Thyroid gland (tissue), 4 donors: ENCODE results near the gene LELP1. TPM values are rescaled to one million over a fixed set of nuclear protein-coding genes. Genes with fewer than 3 reads are reported as not detected.

ENCODE experiments used
- DNase-seq, 2 donors: peaks; one replicate each; pipeline ENCODE4 v3.0.0-alpha.2; 2019
- H3K27ac ChIP-seq, 3 donors: fragments of 200-600 bp; sonication (generic); 1 replicate in 2 of 3; 2 replicates in 1 of 3; pipeline ENCODE4 v1.5.1; 2016 to 2019; ENCODE audit warnings: mild to moderate bottlenecking in 1 of 3, moderate library complexity in 1 of 3
- H3K27me3 ChIP-seq: fragments of 200-600 bp; sonication (generic); one replicate; pipeline ENCODE4 v1.5.1; 2019
- H3K36me3 ChIP-seq, 2 donors: fragments of 200-600 bp; sonication (generic); one replicate each; pipeline ENCODE4 v1.5.1; 2016 to 2019
- H3K4me1 ChIP-seq, 2 donors: fragments of 200-600 bp; sonication (generic); one replicate each; pipeline ENCODE4 v1.5.1; 2017 to 2019
- H3K4me3 ChIP-seq, 3 donors: fragments of 200-600 bp; sonication (generic); replicated peaks in 1 of 3; 1 replicate in 2 of 3; 2 replicates in 1 of 3; pipeline ENCODE4 v1.5.1; 2016; ENCODE audit warnings: mild to moderate bottlenecking in 1 of 3
- H3K9me3 ChIP-seq: fragments of 200-600 bp; sonication (generic); one replicate; pipeline ENCODE4 v1.5.1; 2017
- POLR2A ChIP-seq, 2 donors: fragments of 450-650 bp; IDR thresholded peaks; one replicate each; pipeline ENCODE4 v1.6.1; 2017; ENCODE audit warnings: antibody characterized with exemption in 2 of 2, mild to moderate bottlenecking in 2 of 2, moderate library complexity in 1 of 2
- WGBS, 2 donors: methylation state at CpG; one replicate each; pipeline ENCODE4 v1.1.5; 2017; 5-methylcytosine and 5-hydroxymethylcytosine counted together
- intact Hi-C: fragments of 100-400 bp; cut with DNase I; formaldehyde crosslinking; loops from one replicate; pipeline ENCODE4 v1.15.1; 2023
- total RNA-seq, 4 donors: library from RNA; depleted of rRNA; stranded (reverse); fragments of >200 nt; gene quantifications; one replicate each; pipeline ENCODE4 v1.2.3, GENCODE V29; 2016
- TF ChIP-seq, protein P1 (sequence below), 6 experiments: fragments of 200-600 bp in 3 of 6; fragments of 450-650 bp in 3 of 6; sonication (generic) in 3 of 6; IDR thresholded peaks; one replicate each; pipeline ENCODE4 v1.5.1; 2016 to 2019; ENCODE audit warnings: antibody characterized with exemption in 6 of 6, mild to moderate bottlenecking in 2 of 6, inconsistent platforms in 1 of 6, moderate library complexity in 1 of 6

Gene LELP1
- total RNA-seq, 4 donors from 2014 or later, result 3.6 TPM; not detected in 3

- no peaks in the 10 kb centered on the region for H3K9me3 ChIP-seq
- H3K36me3 ChIP-seq, result no peaks in the 10 kb centered on the region
- 73 to 83% methylated on average over 2 of the region's 2 CpGs for WGBS, 2 donors
- intact Hi-C loops, result no loop called here
- H3K27me3 ChIP-seq, result no peaks in the 10 kb centered on the region
- H3K4me1 ChIP-seq, result no peaks in the 10 kb centered on the region
- no peak overlapping the region for H3K4me3 ChIP-seq
- TF ChIP-seq, protein P1, sequence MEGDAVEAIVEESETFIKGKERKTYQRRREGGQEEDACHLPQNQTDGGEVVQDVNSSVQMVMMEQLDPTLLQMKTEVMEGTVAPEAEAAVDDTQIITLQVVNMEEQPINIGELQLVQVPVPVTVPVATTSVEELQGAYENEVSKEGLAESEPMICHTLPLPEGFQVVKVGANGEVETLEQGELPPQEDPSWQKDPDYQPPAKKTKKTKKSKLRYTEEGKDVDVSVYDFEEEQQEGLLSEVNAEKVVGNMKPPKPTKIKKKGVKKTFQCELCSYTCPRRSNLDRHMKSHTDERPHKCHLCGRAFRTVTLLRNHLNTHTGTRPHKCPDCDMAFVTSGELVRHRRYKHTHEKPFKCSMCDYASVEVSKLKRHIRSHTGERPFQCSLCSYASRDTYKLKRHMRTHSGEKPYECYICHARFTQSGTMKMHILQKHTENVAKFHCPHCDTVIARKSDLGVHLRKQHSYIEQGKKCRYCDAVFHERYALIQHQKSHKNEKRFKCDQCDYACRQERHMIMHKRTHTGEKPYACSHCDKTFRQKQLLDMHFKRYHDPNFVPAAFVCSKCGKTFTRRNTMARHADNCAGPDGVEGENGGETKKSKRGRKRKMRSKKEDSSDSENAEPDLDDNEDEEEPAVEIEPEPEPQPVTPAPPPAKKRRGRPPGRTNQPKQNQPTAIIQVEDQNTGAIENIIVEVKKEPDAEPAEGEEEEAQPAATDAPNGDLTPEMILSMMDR (IDR thresholded peaks at IDR 0.05), result no peak
- TF ChIP-seq POLR2A (IDR thresholded peaks at IDR 0.05), result no peak
- no peak for DNase-seq
- H3K27ac ChIP-seq, result no peak overlapping the region
Observed at GRCh38 chr1:153231785-153232184, 28.6 kb downstream of the LELP1 start.

DNA sequence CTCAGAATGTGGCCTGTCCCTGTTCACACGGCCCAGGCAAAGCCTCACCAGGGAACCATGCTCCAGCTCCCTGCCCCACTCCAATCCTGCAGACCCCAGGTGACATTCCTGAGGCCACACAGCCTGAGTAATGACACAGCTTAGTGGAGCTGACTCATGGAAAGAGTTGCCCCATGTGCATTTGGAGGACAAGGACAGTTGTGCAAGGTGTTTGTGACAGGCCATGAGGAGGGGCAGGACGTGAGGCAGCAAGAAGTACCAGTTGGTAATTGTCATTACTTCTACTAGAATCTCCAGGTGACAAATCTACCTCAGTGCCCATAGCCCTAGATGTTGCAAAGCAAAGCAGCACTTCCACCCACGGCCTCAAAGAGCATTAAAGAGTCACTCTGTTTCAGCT lies 29.3 kb downstream of the LELP1 start:
- Histone ChIP-seq H3K9me3 (no peaks in the 10 kb centered on the region), H3K27ac (no peak overlapping the region), H3K36me3 (no peaks in the 10 kb centered on the region), H3K4me3 (no peak overlapping the region), H3K4me1 (no peaks in the 10 kb centered on the region), H3K27me3 (no peaks in the 10 kb centered on the region)
- TF ChIP-seq POLR2A (IDR thresholded peaks at IDR 0.05), result no peak
- TF ChIP-seq, protein P1 (IDR thresholded peaks at IDR 0.05), result no peak
- DNase-seq, result no peak
- 78 to 81% methylated on average over 3 of the region's 3 CpGs for WGBS, 2 donors
- intact Hi-C loops, result no loop called here

DNA sequence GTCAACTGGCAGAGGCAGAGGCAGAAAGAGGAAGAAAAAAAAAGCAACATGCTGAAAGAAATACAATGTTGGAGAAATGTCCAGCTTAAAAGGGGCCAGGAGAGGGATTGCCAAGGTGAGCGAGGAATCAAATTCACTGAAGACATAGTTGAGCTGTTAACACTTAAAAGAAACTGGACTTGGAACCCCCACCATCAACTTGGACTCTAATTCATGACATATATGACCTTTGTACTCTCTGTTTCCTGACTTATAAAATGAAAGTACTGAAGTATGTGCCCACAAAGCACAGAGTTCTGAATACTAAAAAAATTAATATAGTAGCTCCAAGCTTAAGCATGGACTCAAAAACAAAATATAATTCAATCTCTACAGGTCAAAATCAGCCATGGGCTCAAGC lies 30.2 kb downstream of the LELP1 start:
- TF ChIP-seq POLR2A (IDR thresholded peaks at IDR 0.05), result no peak
- TF ChIP-seq, protein P1 (IDR thresholded peaks at IDR 0.05), result no peak
- Histone ChIP-seq H3K4me1 (no peaks in the 10 kb centered on the region), H3K27me3 (no peaks in the 10 kb centered on the region), H3K36me3 (no peaks in the 10 kb centered on the region), H3K4me3 (no peak overlapping the region), H3K27ac (no peak overlapping the region), H3K9me3 (no peaks in the 10 kb centered on the region)
- intact Hi-C loops, result no loop called here
- 72 to 83% methylated on average over 1 of the region's 1 CpG for WGBS, 2 donors
- DNase-seq, result no peak

- H3K27me3 ChIP-seq, result no peaks in the 10 kb centered on the region
- H3K36me3 ChIP-seq, result no peaks in the 10 kb centered on the region
- H3K27ac ChIP-seq, result no peak overlapping the region
- DNase-seq, result no peak
- intact Hi-C loops, result no loop called here
- 36 to 56% methylated on average over 2 of the region's 2 CpGs for WGBS, 2 donors
- TF ChIP-seq, protein P1 (IDR thresholded peaks at IDR 0.05), result no peak
- no peak for TF ChIP-seq POLR2A (IDR thresholded peaks at IDR 0.05)
- no peaks in the 10 kb centered on the region for H3K4me1 ChIP-seq
- H3K9me3 ChIP-seq, result no peaks in the 10 kb centered on the region
- no peak overlapping the region for H3K4me3 ChIP-seq
Observed at GRCh38 chr1:153238527-153238926, 35.3 kb downstream of the LELP1 start.

GRCh38 chr1:153242160-153242559 lies 38.9 kb downstream of the LELP1 start:
- TF ChIP-seq POLR2A (IDR thresholded peaks at IDR 0.05), result no peak
- TF ChIP-seq, protein P1 (IDR thresholded peaks at IDR 0.05), result no peak
- H3K36me3 ChIP-seq, result no peaks in the 10 kb centered on the region
- H3K4me3 ChIP-seq, result no peak overlapping the region
- H3K27me3 ChIP-seq, result no peaks in the 10 kb centered on the region
- intact Hi-C loops, result no loop called here
- DNase-seq, result no peak
- WGBS, 2 donors, result 77 to 91% methylated on average over 1 of the region's 1 CpG
- H3K9me3 ChIP-seq, result no peaks in the 10 kb centered on the region
- H3K4me1 ChIP-seq, result no peaks in the 10 kb centered on the region
- H3K27ac ChIP-seq, result no peak overlapping the region
